ENCODE results near the gene LAMA2. TPM values are rescaled to one million over a fixed set of nuclear protein-coding genes. Genes with fewer than 3 reads are reported as not detected.
A peak's percentile ranks its signal among the peaks of the same experiment; 100 is the strongest.

Gene LAMA2
- total RNA-seq, 4 donors from 2014 or later, result 1.7 to 112 (median 19.6) TPM

DNA sequence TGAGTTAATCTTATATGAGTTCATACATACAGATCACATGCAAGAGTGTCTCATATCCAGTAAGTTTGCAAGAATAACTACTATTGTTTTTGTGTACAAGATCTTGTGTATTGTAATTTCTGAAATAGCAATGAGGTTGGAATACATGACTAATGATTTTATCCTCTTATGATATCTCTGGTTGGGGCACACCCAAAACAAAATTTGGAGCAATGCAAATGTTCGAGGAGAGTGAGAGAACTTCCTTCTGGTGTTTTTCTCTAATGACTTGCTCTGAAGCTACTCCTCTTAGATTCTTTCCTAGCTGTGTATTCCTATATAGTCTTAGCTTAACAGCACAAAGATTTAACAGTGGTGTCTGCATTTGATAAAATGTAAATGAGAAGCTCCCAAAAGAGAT, 252.5 kb downstream of the LAMA2 start:
- Histone ChIP-seq H3K4me1 (no peaks in the 10 kb centered on the region), H3K27ac (peak overlapping the region in 3 of 4 donors; percentile 24 to 85 (median 81)), H3K9me3 (no peaks in the 10 kb centered on the region), H3K36me3 (no peaks in the 10 kb centered on the region), H3K27me3 (no peaks in the 10 kb centered on the region), H3K4me3 (no peak overlapping the region)
- intact Hi-C loops (cut with DNase I), result no loop called here
- 45 to 53% methylated on average over 1 of the region's 1 CpG for WGBS, 2 donors
- DNase-seq, result no peak
- no peak for TF ChIP-seq POLR2A (IDR thresholded peaks at IDR 0.05)
- TF ChIP-seq, protein P1, sequence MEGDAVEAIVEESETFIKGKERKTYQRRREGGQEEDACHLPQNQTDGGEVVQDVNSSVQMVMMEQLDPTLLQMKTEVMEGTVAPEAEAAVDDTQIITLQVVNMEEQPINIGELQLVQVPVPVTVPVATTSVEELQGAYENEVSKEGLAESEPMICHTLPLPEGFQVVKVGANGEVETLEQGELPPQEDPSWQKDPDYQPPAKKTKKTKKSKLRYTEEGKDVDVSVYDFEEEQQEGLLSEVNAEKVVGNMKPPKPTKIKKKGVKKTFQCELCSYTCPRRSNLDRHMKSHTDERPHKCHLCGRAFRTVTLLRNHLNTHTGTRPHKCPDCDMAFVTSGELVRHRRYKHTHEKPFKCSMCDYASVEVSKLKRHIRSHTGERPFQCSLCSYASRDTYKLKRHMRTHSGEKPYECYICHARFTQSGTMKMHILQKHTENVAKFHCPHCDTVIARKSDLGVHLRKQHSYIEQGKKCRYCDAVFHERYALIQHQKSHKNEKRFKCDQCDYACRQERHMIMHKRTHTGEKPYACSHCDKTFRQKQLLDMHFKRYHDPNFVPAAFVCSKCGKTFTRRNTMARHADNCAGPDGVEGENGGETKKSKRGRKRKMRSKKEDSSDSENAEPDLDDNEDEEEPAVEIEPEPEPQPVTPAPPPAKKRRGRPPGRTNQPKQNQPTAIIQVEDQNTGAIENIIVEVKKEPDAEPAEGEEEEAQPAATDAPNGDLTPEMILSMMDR (IDR thresholded peaks at IDR 0.05), result no peak

DNA sequence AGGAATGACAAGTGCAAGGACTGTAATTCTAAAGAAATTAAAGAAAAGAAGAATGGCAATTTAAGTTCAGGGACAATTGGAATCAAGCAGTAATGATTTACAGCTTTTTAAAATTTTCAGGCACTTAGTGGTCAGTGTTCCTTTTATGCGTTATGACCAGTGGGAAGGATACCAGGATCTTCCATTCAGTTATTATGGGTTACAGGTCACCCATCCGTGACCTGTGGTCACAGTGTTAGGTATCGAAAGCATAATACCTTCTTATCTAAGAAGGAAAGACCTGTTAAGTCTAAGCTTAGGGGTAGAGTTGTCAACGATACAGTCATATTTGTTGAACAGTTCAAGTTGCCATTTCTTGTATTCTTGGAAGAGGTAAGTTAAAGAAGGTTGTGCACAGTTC, 253.8 kb downstream of the LAMA2 start:
- Histone ChIP-seq H3K4me3 (no peak overlapping the region), H3K27me3 (no peaks in the 10 kb centered on the region), H3K9me3 (no peaks in the 10 kb centered on the region), H3K4me1 (no peaks in the 10 kb centered on the region), H3K36me3 (no peaks in the 10 kb centered on the region), H3K27ac (peak overlapping the region in 3 of 4 donors; percentile 5 to 44 (median 24))
- DNase-seq, result no peak
- 76 to 96% methylated on average over 4 of the region's 4 CpGs for WGBS, 2 donors
- TF ChIP-seq POLR2A (IDR thresholded peaks at IDR 0.05), result no peak
- TF ChIP-seq, protein P1 (IDR thresholded peaks at IDR 0.05), result no peak
- intact Hi-C loops (cut with DNase I), result no loop called here

DNA sequence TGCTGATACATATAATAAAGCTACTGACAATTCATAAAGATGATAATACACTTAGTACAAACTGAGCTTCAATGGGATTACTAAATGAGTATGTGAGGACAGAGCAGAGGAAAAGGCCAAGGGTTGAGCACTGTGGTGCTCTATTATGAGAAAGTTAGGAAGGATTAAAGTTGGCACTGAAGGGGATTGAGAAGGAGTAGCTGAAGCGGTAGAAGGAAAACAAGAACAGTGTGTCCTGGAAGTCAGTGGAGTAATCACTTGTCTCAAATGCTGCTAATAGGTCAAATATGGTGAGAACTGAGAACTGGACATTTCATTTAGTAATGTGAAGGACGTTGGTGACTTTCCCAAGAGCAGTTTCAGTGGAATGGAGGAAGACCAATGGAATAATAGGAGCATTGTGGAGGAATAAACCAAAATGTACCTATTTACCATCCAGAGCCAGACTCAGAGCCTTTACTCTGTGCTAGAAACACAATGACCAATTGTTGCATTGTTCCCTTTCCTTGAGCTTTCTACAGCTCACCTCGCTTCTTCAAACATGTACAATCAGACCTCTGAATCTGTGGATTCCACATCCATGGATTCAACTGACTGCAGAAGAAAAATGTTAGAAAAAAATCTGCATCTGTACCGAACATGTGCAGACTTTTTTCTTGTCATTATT, 255.9 kb downstream of the LAMA2 start:
- no peaks in the 10 kb centered on the region for H3K4me1 ChIP-seq

DNA sequence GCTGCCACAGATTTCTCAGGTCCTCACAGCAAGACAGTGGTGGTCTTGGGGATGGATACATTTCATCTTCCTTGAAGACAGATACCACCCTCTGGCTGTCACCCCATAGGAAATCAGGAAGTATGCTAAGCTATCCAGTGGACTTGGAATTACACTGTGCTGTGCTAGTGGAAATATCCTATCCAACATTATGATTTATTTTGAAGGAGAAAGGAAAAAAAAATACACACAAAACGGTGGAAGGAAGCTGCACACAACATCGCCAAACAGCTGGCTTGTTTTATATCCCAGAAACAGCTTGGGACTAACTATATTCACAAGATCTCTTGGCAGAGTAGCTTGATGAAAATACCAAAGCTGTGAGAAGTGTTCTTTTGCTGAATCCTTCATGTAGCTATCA, 257.6 kb downstream of the LAMA2 start:
- DNase-seq, result no peak
- H3K4me1 ChIP-seq, result no peaks in the 10 kb centered on the region
- H3K27me3 ChIP-seq, result no peaks in the 10 kb centered on the region
- H3K9me3 ChIP-seq, result no peaks in the 10 kb centered on the region
- 34 to 35% methylated on average over 2 of the region's 2 CpGs for WGBS, 2 donors
- H3K36me3 ChIP-seq, result no peaks in the 10 kb centered on the region
- TF ChIP-seq POLR2A (IDR thresholded peaks at IDR 0.05), result no peak
- TF ChIP-seq, protein P1 (IDR thresholded peaks at IDR 0.05), result no peak
- intact Hi-C loops (cut with DNase I), result no loop called here
- peak overlapping the region in 3 of 4 donors; percentile 59 to 78 (median 68) for H3K27ac ChIP-seq
- H3K4me3 ChIP-seq, result no peak overlapping the region

More for the DNA sequence above, 255.9 kb downstream of the LAMA2 start:
- no peaks in the 10 kb centered on the region for H3K9me3 ChIP-seq
- DNase-seq, result no peak
- no peak overlapping the region for H3K4me3 ChIP-seq
- H3K27me3 ChIP-seq, result no peaks in the 10 kb centered on the region
- WGBS, 2 donors, result 55 to 73% methylated on average over 4 of the region's 4 CpGs
- H3K36me3 ChIP-seq, result no peaks in the 10 kb centered on the region
- peak overlapping the region in 3 of 4 donors; percentile 59 to 78 (median 68) for H3K27ac ChIP-seq
- TF ChIP-seq, protein P1 (IDR thresholded peaks at IDR 0.05), result no peak
- TF ChIP-seq POLR2A (IDR thresholded peaks at IDR 0.05), result no peak
- intact Hi-C loops (cut with DNase I), result no loop called here

DNA sequence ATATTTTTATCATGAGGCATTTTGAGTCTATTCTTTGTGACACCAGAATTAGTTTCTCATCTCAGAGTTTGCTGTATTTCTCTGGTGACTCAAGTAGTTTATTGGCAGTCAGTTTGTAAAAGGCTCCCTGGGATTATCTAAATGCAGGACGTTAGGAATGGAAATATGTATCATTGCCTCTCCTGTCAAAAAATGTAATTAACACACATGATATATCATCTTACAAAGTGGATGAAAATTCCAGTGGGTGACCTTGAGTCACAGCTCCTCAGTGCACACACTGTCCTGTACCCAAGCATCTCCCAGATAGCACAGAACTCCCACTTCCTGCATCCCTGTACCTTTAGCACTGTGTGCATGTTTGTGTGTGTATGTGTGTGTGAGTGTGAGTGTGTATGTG, 258.6 kb downstream of the LAMA2 start:
- Histone ChIP-seq H3K27ac (peak overlapping the region in 3 of 4 donors; percentile 59 to 78 (median 68)), H3K27me3 (no peaks in the 10 kb centered on the region), H3K4me3 (no peak overlapping the region), H3K4me1 (no peaks in the 10 kb centered on the region), H3K9me3 (no peaks in the 10 kb centered on the region), H3K36me3 (no peaks in the 10 kb centered on the region)
- WGBS, 2 donors, result 25 to 28% methylated on average over 1 of the region's 1 CpG
- DNase-seq, result no peak
- intact Hi-C loops (cut with DNase I), result no loop called here
- TF ChIP-seq POLR2A (IDR thresholded peaks at IDR 0.05), result no peak
- TF ChIP-seq, protein P1 (IDR thresholded peaks at IDR 0.05), result no peak
